HL-60 (cell line): ENCODE results near the gene ADCYAP1R1.

Experiments used
- POLR2AphosphoS5 ChIP-seq: IDR thresholded peaks from 2 replicates; pipeline ENCODE4 v1.6.1; 2012; ENCODE audit warnings: low read depth
- TF ChIP-seq, protein P1 (sequence below): IDR thresholded peaks from one replicate; pipeline ENCODE4 v1.5.1; 2011; ENCODE audit warnings: low read length, control low read depth, inconsistent platforms; ENCODE audit not compliant: insufficient read depth

DNA sequence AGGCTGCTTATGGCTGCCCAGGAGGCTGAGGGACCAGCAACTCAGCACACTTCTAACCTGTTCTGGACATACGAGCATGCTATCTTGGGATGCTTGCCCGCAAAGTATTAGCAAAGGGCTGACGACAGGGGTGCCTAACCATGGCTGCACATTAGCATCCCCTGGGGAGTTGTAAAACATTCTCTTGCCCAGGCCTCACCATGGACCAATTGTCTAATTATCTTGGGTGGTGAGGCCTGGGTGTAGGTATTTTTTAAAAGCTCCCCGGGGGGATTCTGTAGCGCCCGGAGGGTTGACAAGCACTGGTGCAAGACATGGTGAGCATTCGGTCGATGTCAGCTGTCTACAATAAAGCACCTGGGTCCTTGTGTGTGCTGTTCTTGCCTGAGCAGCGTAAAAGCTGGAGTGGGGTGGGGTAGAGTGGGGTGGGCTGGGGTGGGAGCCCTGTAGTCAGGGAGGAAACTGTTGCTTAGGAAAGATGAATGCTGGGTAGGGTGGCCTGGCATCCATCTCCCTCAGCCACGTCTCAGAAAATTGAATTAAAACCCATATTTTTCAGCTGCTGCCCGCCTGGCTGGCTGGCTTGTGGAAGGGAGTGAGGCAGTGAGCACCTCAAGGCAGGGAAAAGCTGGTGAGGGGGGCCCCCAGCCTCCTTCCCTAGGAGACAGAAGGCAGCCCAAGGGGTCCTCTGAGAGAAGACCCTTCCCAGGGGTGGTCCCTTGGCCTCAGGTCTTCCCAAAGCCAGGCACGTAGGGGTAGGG lies 2.9 kb upstream of the ADCYAP1R1 start:
- TF ChIP-seq, protein P1, sequence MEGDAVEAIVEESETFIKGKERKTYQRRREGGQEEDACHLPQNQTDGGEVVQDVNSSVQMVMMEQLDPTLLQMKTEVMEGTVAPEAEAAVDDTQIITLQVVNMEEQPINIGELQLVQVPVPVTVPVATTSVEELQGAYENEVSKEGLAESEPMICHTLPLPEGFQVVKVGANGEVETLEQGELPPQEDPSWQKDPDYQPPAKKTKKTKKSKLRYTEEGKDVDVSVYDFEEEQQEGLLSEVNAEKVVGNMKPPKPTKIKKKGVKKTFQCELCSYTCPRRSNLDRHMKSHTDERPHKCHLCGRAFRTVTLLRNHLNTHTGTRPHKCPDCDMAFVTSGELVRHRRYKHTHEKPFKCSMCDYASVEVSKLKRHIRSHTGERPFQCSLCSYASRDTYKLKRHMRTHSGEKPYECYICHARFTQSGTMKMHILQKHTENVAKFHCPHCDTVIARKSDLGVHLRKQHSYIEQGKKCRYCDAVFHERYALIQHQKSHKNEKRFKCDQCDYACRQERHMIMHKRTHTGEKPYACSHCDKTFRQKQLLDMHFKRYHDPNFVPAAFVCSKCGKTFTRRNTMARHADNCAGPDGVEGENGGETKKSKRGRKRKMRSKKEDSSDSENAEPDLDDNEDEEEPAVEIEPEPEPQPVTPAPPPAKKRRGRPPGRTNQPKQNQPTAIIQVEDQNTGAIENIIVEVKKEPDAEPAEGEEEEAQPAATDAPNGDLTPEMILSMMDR = no peak
- TF ChIP-seq POLR2AphosphoS5 = no peak
